Measurements from ENCODE around the gene HIVEP3.

The HIVEP3 gene

GRCh38 chr1:41500781-41501518 lies 417.8 kb downstream of the HIVEP3 start:
- DNase-seq: no peak

DNA sequence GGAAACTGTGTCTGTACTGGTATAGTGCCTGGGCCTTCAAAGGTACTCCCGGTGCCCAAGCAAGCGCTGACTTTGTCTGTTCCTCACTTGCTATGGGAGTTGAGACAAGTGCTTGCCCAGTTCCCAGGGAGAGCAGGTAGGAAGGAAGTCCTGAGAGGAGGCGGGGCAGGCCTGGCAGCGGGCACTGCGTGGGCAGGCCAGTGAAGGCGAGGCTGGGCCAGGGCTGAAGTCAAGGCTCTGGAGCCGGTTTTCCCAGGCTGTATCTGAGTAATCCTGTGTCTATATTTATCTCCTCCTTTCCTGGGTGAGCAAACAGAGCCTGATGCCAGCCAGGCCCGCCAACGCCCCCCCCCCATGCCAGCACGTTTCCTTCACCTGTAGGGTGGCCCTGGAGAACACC lies 418.3 kb downstream of the HIVEP3 start:
- DNase-seq: no peak

DNA sequence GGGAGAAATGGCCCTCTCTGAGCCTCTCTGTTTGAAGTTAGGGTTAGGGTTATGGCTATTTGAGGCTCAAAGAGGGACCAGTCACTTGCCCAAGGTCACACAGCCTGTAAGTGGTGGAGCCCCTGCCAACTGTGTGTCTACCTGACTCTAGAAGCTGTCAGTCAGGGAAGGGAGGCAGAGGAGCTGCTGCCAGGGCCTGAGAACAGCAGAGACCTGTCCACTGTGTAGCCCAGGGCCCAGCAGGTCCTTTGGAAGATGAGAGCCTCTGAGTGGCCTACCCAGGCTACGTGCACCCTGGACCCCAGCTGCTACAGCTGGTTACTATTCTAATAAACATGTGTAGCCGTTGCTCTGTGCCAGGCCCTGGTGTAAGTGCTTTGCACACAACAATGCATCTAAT lies 419.1 kb downstream of the HIVEP3 start:
- no peak for DNase-seq

DNA sequence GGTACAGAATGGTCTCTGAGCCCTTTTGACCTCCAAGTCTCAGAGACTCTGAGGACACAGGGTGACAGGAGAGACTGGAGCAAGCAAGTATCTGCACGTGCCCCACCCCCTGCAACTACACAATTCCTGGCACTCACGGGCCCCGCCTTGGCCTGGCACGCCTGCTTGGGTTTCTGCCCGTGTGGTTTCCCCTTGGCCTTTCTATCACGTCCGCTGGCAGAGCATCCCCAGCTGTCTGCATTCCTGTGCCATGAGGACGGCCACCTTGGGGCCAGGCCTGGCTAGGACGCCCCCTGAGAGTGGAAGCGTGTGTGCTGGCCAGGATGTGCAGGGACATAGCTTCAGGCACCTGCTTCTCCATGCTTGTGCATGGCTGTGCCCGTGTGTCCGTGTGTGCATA lies 419.9 kb downstream of the HIVEP3 start:
- DNase-seq: no peak

DNA sequence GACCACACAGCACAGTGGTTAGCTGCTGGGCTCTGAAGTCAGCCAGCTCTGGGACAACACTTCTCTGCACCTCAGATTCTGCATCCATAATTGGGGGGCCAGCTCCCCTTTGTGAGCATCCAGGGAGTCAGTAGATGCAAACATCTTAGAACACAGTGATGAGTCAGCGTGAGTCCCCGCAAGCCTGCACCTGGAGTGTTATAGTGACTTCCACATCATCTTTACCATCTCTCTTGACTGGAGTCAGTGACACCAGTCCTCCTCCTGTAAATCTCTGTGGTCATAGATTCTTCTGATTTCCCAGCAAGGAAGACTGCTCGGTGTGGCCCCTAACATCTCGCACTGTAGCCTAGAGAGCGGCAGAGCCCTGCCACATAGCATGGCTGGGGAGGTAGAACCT lies 420.3 kb downstream of the HIVEP3 start:
- no peak for DNase-seq

- no peak for DNase-seq
Observed at GRCh38 chr1:41497461-41498030, 421.2 kb downstream of the HIVEP3 start.

DNA sequence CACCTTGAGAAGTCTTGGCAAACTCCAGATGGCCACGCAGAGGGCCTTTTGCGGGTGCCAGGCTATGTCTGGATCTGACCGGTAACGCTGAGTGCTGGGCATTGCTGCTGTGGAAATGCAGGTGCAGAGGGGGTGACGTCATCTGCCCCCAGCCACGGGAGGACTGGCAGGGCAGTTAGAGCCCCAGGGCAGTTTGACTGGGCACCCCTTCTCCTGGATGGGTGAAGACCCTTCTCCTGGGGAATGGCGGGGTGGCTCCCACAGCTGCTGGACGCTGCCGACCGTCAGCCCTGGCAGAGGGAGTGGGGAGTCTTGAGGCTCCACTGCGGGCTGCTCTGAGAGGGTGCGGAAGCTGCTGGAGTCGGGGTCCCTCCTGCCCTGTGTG lies 421.7 kb downstream of the HIVEP3 start:
- no peak for DNase-seq

GRCh38 chr1:41496080-41497055 lies 422.4 kb downstream of the HIVEP3 start:
- peak; percentile 27 for DNase-seq

GRCh38 chr1:41495210-41495948 lies 423.3 kb downstream of the HIVEP3 start:
- DNase-seq: no peak

- no peak for DNase-seq
Observed at GRCh38 chr1:41494351-41495209, 424.1 kb downstream of the HIVEP3 start.

DNA sequence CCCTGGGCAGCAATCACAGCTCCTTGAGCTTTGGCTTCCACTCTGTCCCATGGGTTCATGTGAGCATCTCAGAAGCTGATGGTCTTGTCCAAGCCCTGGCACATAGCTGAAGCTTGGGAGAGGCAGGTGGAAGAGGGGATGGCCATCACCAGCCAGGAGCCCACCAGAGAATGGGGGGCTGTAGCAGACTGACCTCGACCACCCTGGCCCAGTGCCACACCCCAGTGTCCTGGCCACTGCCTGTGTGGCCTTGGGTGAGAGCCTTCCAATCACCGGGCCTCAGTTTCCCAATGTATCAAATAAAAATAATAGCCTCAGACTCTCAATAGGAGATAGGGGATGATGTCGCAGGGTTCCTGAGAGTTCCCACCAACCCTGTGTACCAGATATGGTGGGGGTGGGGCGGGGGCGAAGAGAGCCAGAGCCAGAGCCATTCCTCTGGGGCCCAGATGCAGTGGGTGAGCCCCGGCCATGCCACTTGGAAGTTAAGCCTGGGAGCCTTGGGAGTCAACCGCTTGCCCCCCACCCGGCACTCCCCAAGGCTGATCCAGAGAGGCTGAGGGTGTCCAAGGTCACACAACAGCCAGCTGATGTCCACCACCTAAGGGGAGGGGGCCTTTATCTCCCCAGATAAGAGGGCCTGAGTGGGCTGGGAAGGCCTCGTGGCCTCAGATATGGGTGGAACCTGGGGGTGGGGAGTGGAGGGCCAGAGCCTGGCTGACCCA lies 424.9 kb downstream of the HIVEP3 start:
- no peak for DNase-seq

DNA sequence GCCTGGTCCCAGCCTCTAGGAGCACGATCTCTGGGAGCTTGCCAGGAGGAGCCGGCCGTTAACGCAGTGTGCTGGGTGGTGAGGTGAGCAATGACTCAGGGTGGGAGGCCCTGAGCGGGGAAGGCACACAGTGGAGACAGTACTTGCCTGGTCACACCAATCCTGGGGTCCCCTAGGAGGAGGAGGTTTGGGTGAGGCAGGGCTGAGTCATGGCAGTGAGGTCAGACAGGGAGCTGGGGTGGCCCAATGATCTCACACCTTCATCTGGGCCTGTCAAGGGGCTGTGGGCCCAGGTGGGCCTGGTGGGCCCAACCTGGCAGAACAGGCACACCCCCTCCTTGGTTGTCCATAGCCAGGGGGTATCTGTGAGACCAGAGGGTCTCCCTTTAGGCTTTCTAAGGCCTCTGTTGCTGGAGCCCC lies 425.6 kb downstream of the HIVEP3 start:
- no peak for DNase-seq

DNA sequence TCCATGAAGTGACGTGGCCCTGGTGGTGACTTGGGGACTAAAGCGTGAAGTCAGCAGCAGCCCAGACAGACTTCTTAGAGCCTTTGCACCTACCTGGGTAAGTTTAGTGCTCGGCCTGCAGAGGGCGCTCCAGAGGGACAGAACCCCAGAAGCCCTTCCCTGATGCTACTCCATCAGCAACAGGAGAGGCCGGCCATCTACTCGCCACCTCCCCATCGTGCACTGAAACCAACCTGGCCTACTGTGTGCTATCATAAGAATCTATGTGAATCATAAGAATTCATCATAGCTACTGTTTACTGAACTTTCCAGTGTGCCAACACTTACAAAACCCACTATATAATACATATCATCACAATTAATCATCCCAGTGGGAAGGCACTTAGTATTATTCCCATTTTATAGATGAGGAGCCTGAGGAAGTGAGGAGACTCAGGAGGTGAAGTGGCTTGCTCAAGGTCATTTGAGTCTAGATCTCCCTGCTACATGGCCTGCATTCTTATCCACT lies 426.3 kb downstream of the HIVEP3 start:
- DNase-seq: no peak

GRCh38 chr1:41490911-41491310 lies 427.8 kb downstream of the HIVEP3 start:
- DNase-seq: no peak

DNA sequence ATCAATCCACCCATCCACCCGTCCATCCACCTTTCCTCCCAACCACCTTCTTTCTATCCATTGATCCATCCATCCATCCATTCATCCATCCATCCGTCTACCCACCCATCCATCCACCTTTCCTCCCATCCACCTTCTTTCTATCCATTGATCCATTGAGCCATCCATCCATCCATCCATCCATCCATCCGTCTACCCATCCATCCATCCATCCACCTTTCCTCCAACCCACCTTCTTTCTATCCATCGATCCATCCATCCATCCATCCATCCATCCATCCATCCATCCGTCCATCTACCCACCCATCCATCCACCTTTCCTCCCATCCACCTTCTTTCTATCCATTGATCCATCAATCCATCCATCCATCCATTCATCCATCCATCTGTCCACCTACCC lies 429.2 kb downstream of the HIVEP3 start:
- DNase-seq: no peak

DNA sequence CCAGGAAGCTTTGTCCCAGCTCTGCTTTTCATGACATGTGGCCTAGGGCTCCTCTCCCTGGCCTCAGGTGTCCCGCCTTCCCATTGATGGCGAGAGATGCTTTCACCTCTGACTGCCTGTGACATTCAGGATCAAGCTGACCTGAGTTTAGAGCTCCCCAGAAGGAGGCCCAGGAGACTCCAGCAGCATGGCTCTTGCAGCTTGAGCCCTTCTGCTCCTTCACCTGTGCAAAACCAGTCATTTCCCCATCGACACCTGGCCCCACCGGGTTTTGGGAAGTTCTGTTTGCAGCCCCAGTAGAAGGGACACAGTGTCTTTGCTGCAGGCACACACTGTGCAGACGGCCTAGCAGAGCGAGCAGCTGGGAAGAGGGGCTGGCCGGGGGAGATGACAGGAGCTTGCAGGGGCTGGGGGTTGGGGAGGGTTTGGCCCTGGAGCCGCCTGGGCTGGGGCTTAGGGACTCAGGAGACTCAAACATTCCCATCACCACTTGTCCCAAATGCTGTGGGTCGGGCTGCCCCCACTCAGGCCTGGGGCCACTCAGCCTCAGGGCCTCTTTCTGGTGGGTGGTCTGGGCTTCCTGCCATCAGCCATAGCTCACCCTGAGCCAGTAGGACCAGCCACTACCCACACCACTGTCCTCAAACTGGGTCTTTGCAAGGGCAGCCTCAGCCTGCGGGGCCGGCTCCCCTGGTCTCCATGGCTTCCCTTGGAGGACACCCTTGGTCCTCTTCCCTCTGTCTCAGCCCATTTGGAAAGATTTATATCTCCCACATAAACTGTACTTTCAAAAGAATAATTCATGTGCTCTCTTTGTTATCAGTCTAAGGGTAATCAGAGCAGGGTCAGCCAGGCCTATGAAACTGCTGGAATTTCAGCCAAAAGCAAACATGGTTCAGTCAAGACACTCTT lies 430.4 kb downstream of the HIVEP3 start:
- no peak for DNase-seq

DNA sequence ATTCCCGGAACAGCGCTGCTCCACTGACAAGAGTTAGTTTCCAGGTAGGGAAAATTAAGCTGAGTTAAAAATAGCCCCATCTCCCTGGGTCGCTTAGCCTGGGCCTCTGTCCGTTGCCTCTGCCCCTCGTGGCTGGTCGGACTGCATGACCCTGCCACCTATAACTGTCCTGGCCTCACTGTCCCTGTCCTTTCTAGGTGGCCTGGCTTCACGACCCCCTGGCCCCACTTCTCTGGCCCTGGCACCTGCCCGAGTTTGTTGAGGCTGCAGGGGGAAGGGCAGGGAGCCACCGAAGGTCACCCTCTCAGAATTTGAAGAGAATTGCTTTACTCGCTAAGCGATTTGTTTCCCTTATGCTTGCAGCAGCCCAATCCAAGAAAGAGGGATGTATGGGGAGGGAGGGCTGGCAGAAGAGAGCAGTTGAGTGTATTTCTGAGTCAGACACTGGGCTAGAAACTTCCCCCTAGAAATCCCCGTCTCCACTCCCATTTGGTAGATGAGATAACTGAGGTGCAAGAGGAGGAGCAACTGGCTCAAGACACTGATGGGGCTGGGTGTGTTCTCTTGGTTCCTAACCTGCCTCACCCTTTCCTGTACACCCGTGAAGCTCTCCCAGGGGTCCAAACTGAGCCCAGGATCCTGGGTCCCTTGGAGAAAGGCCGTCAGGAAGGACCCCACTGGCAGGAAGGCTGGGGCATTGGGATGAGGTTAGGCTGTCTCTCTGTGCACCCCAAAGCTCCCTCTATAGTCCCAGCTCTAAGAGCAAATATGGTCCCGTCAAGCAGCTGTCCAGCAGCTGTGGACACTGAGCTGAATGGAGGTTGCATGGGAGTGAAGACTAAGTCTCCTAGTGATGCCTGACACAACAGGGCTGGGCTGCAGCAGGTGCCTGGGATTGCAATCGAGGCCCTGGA lies 431.3 kb downstream of the HIVEP3 start:
- DNase-seq: no peak

GRCh38 chr1:41486371-41487125 lies 432.2 kb downstream of the HIVEP3 start:
- DNase-seq: no peak

All from NCI-H1436 (cell line).